GM10266 (cell line): ENCODE measurements around the gene THEMIS2.

ENCODE experiments used
- DNase-seq: peaks from one replicate; pipeline ENCODE4 v3.0.0; 2012; ENCODE audit errors: extremely low spot score
- CTCF ChIP-seq: IDR thresholded peaks from 2 replicates; pipeline ENCODE4 v1.5.1; 2012; ENCODE audit warnings: mild to moderate bottlenecking, low read depth; ENCODE audit not compliant: control insufficient read depth, insufficient read depth; ENCODE audit errors: missing control alignments

THEMIS2 gene

GRCh38 chr1:27922272-27922671, 49.9 kb downstream of the THEMIS2 start:
- TF ChIP-seq CTCF = no peak
- no peak for DNase-seq

GRCh38 chr1:27928216-27928954, 56.0 kb downstream of the THEMIS2 start:
- peak; percentile 17 for TF ChIP-seq CTCF
- no peak for DNase-seq

- DNase-seq = no peak
- no peak for TF ChIP-seq CTCF
These were observed 58.8 kb downstream of the THEMIS2 start for GRCh38 chr1:27931184-27931583.

GRCh38 chr1:27931759-27932158, 59.4 kb downstream of the THEMIS2 start:
- no peak for TF ChIP-seq CTCF
- DNase-seq = no peak

GRCh38 chr1:27934818-27935549, 62.6 kb downstream of the THEMIS2 start, which contains the start of gene SMPDL3B:
Gene SMPDL3B, plus strand, starts transcription at chr1:27935000. Its CDS starts 184 bp downstream, at chr1:27935184.
- no peak for TF ChIP-seq CTCF
- DNase-seq = no peak

GRCh38 chr1:27935721-27936120, 63.4 kb downstream of the THEMIS2 start:
- TF ChIP-seq CTCF = no peak
- no peak for DNase-seq
